OCI-LY1 (cell line): ENCODE results near the gene IL1RAPL1.

Experiments
- H2AFZ ChIP-seq: fragments of 200-600 bp; sonication (generic), shearing (Covaris generic); 2 replicates; pipeline ENCODE4 v1.6.0; 2014; ENCODE audit warnings: antibody characterized with exemption, mild to moderate bottlenecking, low read length
- H3F3A ChIP-seq: fragments of 200-600 bp; sonication (generic), shearing (Covaris generic); 2 replicates; pipeline ENCODE4 v1.6.0; 2014; ENCODE audit warnings: mild to moderate bottlenecking, antibody characterized with exemption, low read length, moderate library complexity; ENCODE audit not compliant: insufficient read depth
- H3K27ac ChIP-seq: fragments of 200-600 bp; sonication (generic); 2 replicates; pipeline ENCODE4 v1.5.1; 2014; ENCODE audit warnings: low read length, mixed run types, mild to moderate bottlenecking, low read depth; ENCODE audit not compliant: poor library complexity, severe bottlenecking
- H3K27me3 ChIP-seq: fragments of 200-600 bp; sonication (generic); 2 replicates; pipeline ENCODE4 v1.6.0; 2014; ENCODE audit warnings: antibody characterized with exemption, mild to moderate bottlenecking, low read length, moderate library complexity; ENCODE audit not compliant: insufficient read depth
- H3K36me3 ChIP-seq: fragments of 200-600 bp; sonication (generic); 2 replicates; pipeline ENCODE4 v1.6.1; 2014; ENCODE audit warnings: mild to moderate bottlenecking, antibody characterized with exemption, low read length, moderate library complexity, mixed read lengths; ENCODE audit not compliant: insufficient read depth
- H3K4me1 ChIP-seq: fragments of 200-600 bp; sonication (generic); 2 replicates; pipeline ENCODE4 v1.5.1; 2014; ENCODE audit warnings: mild to moderate bottlenecking, low read length, moderate library complexity; ENCODE audit not compliant: insufficient read depth, severe bottlenecking
- H3K4me2 ChIP-seq: fragments of 200-600 bp; sonication (generic), shearing (Covaris generic); 2 replicates; pipeline ENCODE4 v1.6.1; 2014; ENCODE audit warnings: low read length
- H3K4me3 ChIP-seq: fragments of 200-600 bp; sonication (generic); 2 replicates; pipeline ENCODE4 v1.5.1; 2014; ENCODE audit warnings: low read length, low read depth, mild to moderate bottlenecking, mixed read lengths; ENCODE audit not compliant: poor library complexity, severe bottlenecking
- H3K79me2 ChIP-seq: fragments of 200-600 bp; shearing (Covaris generic); 2 replicates; pipeline ENCODE4 v1.6.1; 2016; ENCODE audit warnings: mixed run types, low read length, mixed read lengths; ENCODE audit not compliant: insufficient read depth
- H3K9ac ChIP-seq: fragments of 200-600 bp; sonication (generic), shearing (Covaris generic); 2 replicates; pipeline ENCODE4 v1.6.1; 2014; ENCODE audit warnings: mild to moderate bottlenecking, low read length, mixed read lengths
- H3K9me2 ChIP-seq: fragments of 200-600 bp; sonication (generic), shearing (Covaris generic); 2 replicates; pipeline ENCODE4 v1.6.1; 2014; ENCODE audit warnings: low read depth, mild to moderate bottlenecking, low read length, mixed read lengths
- H3K9me3 ChIP-seq: fragments of 200-600 bp; shearing (Covaris generic); 2 replicates; pipeline ENCODE4 v1.6.1; 2014; ENCODE audit warnings: low read length, mixed read lengths
- H4K20me1 ChIP-seq: fragments of 200-600 bp; sonication (generic), shearing (Covaris generic); 2 replicates; pipeline ENCODE4 v1.6.0; 2016; ENCODE audit warnings: mild to moderate bottlenecking, low read length; ENCODE audit not compliant: insufficient read depth
- CTCF ChIP-seq: fragments of 200-600 bp; sonication (generic), shearing (Covaris generic); IDR thresholded peaks from 2 replicates; pipeline ENCODE4 v1.5.1; 2017; ENCODE audit warnings: mild to moderate bottlenecking, antibody characterized with exemption, low read length, moderate library complexity, mixed read lengths
- EZH2 ChIP-seq: fragments of 200-600 bp; sonication (generic), shearing (Covaris generic); IDR thresholded peaks from 2 replicates; pipeline ENCODE4 v1.8.0; 2017; ENCODE audit warnings: borderline replicate concordance, mixed run types, mild to moderate bottlenecking, antibody characterized with exemption, low read length, moderate library complexity, mixed read lengths

Gene IL1RAPL1

GRCh38 chrX:28550331-28550872 is 36.8 kb upstream of the IL1RAPL1 start:
- H3K9me3 ChIP-seq: no peaks in the 10 kb centered on the region
- H3K4me1 ChIP-seq: no peaks in the 10 kb centered on the region
- no peak overlapping the region for H3K4me3 ChIP-seq
- no peaks in the 10 kb centered on the region for H4K20me1 ChIP-seq
- no peaks in the 10 kb centered on the region for H3F3A ChIP-seq
- no peaks in the 10 kb centered on the region for H3K27me3 ChIP-seq
- H3K9ac ChIP-seq: no peak overlapping the region
- no peaks in the 10 kb centered on the region for H3K36me3 ChIP-seq
- no peak overlapping the region for H3K4me2 ChIP-seq
- no peak overlapping the region for H3K27ac ChIP-seq
- H3K9me2 ChIP-seq: no peaks in the 10 kb centered on the region
- no peak overlapping the region for H2AFZ ChIP-seq
- TF ChIP-seq EZH2 (no peak), CTCF (no peak)
- H3K79me2 ChIP-seq: no peaks in the 10 kb centered on the region

- Histone ChIP-seq H3K79me2 (no peaks in the 10 kb centered on the region), H3K36me3 (no peaks in the 10 kb centered on the region), H3K9me2 (no peaks in the 10 kb centered on the region), H3K4me2 (no peak overlapping the region), H3K9ac (no peak overlapping the region), H3F3A (no peaks in the 10 kb centered on the region), H4K20me1 (no peaks in the 10 kb centered on the region), H3K4me1 (no peaks in the 10 kb centered on the region), H3K27me3 (no peaks in the 10 kb centered on the region), H3K4me3 (no peak overlapping the region), H3K27ac (no peak overlapping the region), H2AFZ (no peak overlapping the region), H3K9me3 (no peaks in the 10 kb centered on the region)
- TF ChIP-seq CTCF: no peak
- no peak for TF ChIP-seq EZH2
These were observed 34.9 kb upstream of the IL1RAPL1 start for GRCh38 chrX:28552322-28552721.

- Histone ChIP-seq H3K4me1 (no peaks in the 10 kb centered on the region), H3K36me3 (no peaks in the 10 kb centered on the region), H4K20me1 (no peaks in the 10 kb centered on the region), H3K9me2 (no peaks in the 10 kb centered on the region), H3K4me2 (no peak overlapping the region), H3K27me3 (no peaks in the 10 kb centered on the region), H3K27ac (no peak overlapping the region), H3K9me3 (no peaks in the 10 kb centered on the region), H3K4me3 (no peak overlapping the region), H3K9ac (no peak overlapping the region), H2AFZ (no peak overlapping the region), H3K79me2 (no peaks in the 10 kb centered on the region), H3F3A (no peaks in the 10 kb centered on the region)
- no peak for TF ChIP-seq EZH2
- no peak for TF ChIP-seq CTCF
These were observed 34.1 kb upstream of the IL1RAPL1 start for GRCh38 chrX:28552882-28553829.
